GM10248 (cell line): Measurements from ENCODE around the gene AKAP6.

Experiments used
- CTCF ChIA-PET: fragments of 300-600 bp; sonication (Branson Sonifier 250); formaldehyde crosslinking; extraction: SDS; loops from one replicate; lab custom pipeline; 2021; ENCODE audit warnings: antibody characterized with exemption; lab: Yijun Ruan, JAX
- POLR2A ChIA-PET: fragments of 350-650 bp; sonication (Branson Sonifier 250); formaldehyde crosslinking; extraction: SDS; loops from one replicate; lab custom pipeline; 2020; ENCODE audit warnings: antibody characterized with exemption; lab: Yijun Ruan, JAX
- DNase-seq: peaks from one replicate; pipeline ENCODE4 v3.0.0; 2012; ENCODE audit errors: extremely low spot score
- TF ChIP-seq, protein P1 (sequence below): IDR thresholded peaks from 2 replicates; pipeline ENCODE4 v1.5.1; 2012; ENCODE audit warnings: mild to moderate bottlenecking, low read depth; ENCODE audit errors: extremely low read depth, missing control alignments, control extremely low read depth

AKAP6 gene

DNA sequence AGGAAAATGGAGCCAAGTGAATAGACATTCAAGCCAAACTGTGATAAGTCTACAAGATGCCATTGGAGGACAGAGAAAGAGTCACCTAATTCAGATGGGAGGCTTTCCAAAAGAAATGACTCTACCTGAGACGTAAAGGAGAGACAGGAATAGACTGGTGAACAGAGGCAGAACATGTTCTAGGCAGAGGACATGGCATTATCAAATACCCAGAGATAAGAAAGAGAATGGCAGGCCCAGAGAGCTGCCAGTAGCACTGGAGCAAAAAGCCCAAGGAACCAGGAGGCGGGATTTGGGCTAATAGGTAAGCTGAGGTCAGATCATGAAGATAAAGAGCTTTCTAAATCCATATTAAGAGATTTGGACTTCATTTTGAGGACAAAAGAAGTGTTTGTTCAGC lies 207.1 kb downstream of the AKAP6 start:
- ChIA-PET CTCF (interaction anchor here (0.9 to 1.3 kb wide), 3 partner anchors 11 to 24 kb away, joined by 3 to 4 read pairs (median 3); no protein-coding TSS in a partner anchor), POLR2A (no interaction called here)
- TF ChIP-seq, protein P1, sequence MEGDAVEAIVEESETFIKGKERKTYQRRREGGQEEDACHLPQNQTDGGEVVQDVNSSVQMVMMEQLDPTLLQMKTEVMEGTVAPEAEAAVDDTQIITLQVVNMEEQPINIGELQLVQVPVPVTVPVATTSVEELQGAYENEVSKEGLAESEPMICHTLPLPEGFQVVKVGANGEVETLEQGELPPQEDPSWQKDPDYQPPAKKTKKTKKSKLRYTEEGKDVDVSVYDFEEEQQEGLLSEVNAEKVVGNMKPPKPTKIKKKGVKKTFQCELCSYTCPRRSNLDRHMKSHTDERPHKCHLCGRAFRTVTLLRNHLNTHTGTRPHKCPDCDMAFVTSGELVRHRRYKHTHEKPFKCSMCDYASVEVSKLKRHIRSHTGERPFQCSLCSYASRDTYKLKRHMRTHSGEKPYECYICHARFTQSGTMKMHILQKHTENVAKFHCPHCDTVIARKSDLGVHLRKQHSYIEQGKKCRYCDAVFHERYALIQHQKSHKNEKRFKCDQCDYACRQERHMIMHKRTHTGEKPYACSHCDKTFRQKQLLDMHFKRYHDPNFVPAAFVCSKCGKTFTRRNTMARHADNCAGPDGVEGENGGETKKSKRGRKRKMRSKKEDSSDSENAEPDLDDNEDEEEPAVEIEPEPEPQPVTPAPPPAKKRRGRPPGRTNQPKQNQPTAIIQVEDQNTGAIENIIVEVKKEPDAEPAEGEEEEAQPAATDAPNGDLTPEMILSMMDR: no peak
- DNase-seq: no peak

DNA sequence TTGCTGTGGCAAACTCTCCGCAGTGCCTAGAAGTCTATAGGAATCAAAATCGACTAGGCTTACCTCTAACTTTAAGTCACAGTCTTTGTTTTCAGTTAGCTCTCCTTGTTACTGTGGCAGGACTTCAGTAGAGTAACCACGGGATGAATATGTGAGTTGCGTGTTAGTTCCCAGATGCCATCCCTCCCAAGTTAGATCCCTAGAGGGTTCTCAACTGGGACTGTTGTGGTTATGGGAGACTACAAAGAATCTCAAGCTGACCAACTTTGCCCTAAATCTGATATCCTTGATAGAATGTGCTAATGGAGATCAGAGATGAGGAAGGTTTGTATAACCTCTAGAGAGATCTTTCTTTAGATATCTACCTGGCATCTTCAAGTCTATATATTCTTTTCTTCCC lies 208.1 kb downstream of the AKAP6 start:
- ChIA-PET CTCF (no interaction called here), POLR2A (no interaction called here)
- TF ChIP-seq, protein P1: no peak
- no peak for DNase-seq

DNA sequence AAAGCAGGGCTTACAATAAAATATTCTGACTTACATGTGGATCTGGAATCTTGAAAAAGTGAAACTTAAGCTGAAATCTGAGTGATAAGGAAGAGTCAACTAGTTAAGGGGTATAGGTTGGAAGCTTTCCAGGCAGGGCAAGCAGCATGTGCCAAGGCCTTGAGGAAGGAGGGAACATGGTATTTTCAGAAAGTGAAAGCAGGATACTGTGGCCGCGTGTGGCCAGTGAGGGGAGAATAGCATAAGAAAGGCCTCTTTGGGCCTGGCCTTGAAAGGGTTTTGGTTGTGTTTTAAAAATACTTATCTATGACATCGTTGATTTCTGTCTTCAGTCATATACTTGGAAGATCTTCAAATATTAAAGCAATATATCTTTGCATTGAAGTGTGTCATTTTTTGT lies 213.4 kb downstream of the AKAP6 start:
- ChIA-PET POLR2A (no interaction called here), CTCF (interaction anchor here (0.6 to 1.2 kb wide), 2 partner anchors 18 to 288 kb away, joined by 3 read pairs; no protein-coding TSS in a partner anchor)
- DNase-seq: no peak
- TF ChIP-seq, protein P1: no peak

DNA sequence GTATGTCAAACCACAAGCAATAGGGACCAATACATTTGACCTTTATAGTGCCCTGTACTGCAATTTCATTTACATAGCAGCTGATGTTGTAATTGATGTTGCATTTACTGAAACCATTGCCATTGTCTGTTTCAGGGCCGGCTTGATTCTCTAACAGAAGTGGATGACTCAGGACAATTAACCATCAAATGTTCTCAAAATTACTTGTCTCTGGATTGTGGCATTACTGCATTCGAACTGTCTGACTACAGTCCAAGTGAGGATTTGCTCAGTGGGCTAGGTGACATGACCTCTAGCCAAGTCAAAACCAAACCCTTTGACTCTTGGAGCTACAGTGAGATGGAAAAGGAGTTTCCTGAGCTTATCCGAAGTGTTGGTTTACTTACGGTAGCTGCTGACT lies 216.0 kb downstream of the AKAP6 start:
- CTCF ChIA-PET: no interaction called here
- TF ChIP-seq, protein P1: no peak
- POLR2A ChIA-PET: no interaction called here
- DNase-seq: no peak

DNA sequence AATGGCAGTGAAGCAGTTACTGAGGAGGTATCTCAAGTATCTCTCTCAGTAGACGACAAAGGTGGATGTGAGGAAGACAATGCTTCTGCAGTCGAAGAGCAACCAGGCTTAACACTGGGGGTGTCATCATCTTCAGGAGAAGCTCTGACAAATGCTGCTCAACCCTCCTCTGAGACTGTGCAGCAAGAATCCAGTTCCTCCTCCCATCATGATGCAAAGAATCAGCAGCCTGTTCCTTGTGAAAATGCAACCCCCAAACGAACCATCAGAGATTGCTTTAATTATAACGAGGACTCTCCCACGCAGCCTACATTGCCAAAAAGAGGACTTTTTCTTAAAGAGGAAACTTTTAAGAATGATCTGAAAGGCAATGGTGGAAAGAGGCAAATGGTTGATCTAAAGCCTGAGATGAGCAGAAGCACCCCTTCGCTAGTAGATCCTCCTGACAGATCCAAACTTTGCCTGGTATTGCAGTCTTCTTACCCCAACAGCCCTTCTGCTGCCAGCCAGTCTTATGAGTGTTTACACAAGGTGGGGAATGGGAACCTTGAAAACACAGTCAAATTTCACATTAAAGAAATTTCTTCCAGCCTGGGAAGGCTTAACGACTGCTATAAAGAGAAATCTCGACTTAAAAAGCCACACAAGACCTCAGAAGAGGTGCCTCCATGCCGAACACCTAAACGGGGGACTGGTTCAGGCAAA lies 216.6 kb downstream of the AKAP6 start:
- ChIA-PET CTCF (interaction anchor here (1.2 to 5.1 kb wide), 2 partner anchors 14 to 21 kb away, joined by 3 to 23 read pairs; no protein-coding TSS in a partner anchor), POLR2A (no interaction called here)
- DNase-seq: no peak
- TF ChIP-seq, protein P1: no peak

DNA sequence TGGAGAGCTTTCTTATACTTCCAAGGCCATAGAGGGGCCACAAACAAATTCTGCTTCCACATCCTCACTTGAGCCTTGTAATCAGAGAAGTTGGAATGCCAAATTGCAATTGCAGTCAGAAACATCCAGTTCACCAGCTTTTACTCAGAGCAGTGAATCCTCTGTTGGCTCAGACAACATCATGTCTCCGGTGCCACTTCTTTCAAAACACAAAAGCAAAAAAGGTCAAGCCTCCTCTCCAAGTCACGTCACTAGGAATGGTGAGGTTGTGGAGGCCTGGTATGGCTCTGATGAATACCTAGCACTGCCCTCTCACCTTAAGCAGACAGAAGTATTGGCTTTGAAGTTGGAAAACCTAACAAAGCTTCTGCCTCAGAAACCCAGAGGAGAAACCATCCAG lies 217.1 kb downstream of the AKAP6 start:
- ChIA-PET POLR2A (no interaction called here), CTCF (interaction anchor here (0.8 to 5.1 kb wide), 3 partner anchors 14 to 1756 kb away, joined by 3 to 23 read pairs (median 3); no protein-coding TSS in a partner anchor)
- no peak for DNase-seq
- TF ChIP-seq, protein P1: no peak
